Activated naive CD4-positive, alpha-beta T cell treated with anti-CD3 and anti-CD28 coated beads, Interleukin-2, amount 10 ng/mL, durations not matched to agents 7 days and 5 days (primary cell): ENCODE measurements around the gene HK3.

Experiments used
- CTCF ChIA-PET: fragments of 350-600 bp; sonication (Branson Sonifier 250); formaldehyde crosslinking; loops from one replicate; lab custom pipeline; 2021; ENCODE audit warnings: antibody characterized with exemption; lab: Charles Lee
- DNase-seq: peaks from one replicate; pipeline ENCODE4 v3.0.0-alpha.2; 2020
- H3K27ac Mint-ChIP-seq: one replicate; pipeline ENCODE4 v1.8.0; 2021; ENCODE audit warnings: mild to moderate bottlenecking, moderate library complexity, mixed read lengths
- H3K27me3 Mint-ChIP-seq: one replicate; pipeline ENCODE4 v1.8.0; 2021; ENCODE audit warnings: mild to moderate bottlenecking, mixed read lengths
- H3K36me3 Mint-ChIP-seq: one replicate; pipeline ENCODE4 v1.8.0; 2021; ENCODE audit warnings: mixed read lengths
- H3K4me1 Mint-ChIP-seq: one replicate; pipeline ENCODE4 v1.8.0; 2021; ENCODE audit warnings: mixed read lengths
- H3K4me3 Mint-ChIP-seq: one replicate; pipeline ENCODE4 v1.8.0; 2021; ENCODE audit warnings: mild to moderate bottlenecking, moderate library complexity, mixed read lengths
- H3K9me3 Mint-ChIP-seq: one replicate; pipeline ENCODE4 v1.8.0; 2021; ENCODE audit warnings: mixed read lengths

The HK3 gene

GRCh38 chr5:176862330-176862995 is 36.7 kb downstream of the HK3 start:
- Mint-ChIP-seq H3K27me3 (peaks cover 78% of the 10 kb centered on the region), H3K9me3 (no peaks in the 10 kb centered on the region), H3K36me3 (no peaks in the 10 kb centered on the region), H3K4me1 (no peaks in the 10 kb centered on the region), H3K27ac (no peak overlapping the region), H3K4me3 (no peak overlapping the region)
- no peak for DNase-seq
- CTCF ChIA-PET: no interaction called here

DNA sequence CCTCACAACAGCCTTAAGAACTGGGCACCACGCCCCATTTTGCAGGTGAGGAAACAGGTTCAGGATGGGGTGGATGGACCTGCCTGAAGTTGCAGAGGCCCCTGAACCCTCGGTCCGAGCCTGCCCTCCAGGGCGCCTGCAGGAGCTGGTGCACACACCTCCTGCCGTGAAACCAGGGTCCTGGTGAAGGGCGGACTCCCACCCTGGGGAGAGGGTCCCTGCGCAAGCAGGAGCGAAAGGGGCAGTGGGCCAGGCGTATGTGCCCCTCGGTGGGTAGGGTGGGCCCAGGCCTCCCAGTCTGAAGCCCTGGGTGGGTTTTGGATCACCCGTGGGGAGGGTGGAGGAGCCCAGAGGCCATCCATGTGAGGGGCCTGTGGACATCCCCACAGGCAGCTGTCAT is 37.9 kb downstream of the HK3 start:
- DNase-seq: no peak
- no peaks in the 10 kb centered on the region for H3K4me1 Mint-ChIP-seq
- no peaks in the 10 kb centered on the region for H3K9me3 Mint-ChIP-seq
- H3K4me3 Mint-ChIP-seq: no peak overlapping the region
- peaks cover 67% of the 10 kb centered on the region for H3K27me3 Mint-ChIP-seq
- no peak overlapping the region for H3K27ac Mint-ChIP-seq
- CTCF ChIA-PET: no interaction called here
- H3K36me3 Mint-ChIP-seq: no peaks in the 10 kb centered on the region

DNA sequence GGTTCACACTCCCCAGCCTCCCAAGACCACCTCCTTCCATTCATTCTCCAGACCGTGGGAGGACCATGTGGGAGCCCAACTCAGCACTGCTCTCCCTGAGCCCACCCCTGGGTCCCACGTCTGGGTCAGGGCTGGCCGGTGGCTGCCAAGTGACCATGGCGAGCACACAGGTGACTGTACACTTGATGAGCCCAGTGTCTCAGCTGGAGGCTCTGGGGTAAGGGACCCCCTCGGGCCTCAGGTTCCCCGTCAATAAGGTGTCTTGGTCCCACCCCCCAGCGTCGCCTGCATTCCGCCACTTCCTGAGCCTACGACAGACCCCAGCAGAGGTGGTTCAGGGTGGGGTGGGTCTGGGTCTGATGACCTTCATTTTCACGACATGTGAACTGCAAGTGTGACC is 38.8 kb downstream of the HK3 start:
- no peak for DNase-seq

DNA sequence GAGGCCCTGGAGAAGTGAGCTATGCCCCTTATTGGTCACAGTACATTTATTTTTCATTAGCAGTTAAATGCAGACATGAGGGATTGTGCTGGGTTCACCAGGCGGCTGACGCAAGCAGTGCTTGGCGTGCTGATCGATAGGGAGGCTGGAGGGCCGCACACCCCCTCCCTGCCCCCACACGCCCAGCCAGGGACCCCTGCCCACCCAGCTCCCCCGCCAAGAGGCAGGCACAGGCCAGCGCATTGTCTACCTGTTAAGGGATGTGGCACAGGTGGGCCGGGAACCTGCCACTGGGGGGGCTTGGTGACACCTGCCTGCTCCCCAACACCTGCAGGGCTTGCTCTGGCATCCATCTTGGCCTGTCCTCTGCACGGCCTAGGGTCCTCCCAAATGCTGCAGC is 39.2 kb downstream of the HK3 start:
- no peaks in the 10 kb centered on the region for H3K36me3 Mint-ChIP-seq
- DNase-seq: no peak
- CTCF ChIA-PET: no interaction called here
- no peak overlapping the region for H3K4me3 Mint-ChIP-seq
- no peak overlapping the region for H3K27ac Mint-ChIP-seq
- H3K4me1 Mint-ChIP-seq: no peaks in the 10 kb centered on the region
- peaks cover 53% of the 10 kb centered on the region for H3K27me3 Mint-ChIP-seq
- no peaks in the 10 kb centered on the region for H3K9me3 Mint-ChIP-seq

More for the DNA sequence above, 38.8 kb downstream of the HK3 start:
- Mint-ChIP-seq H3K27me3 (peaks cover 58% of the 10 kb centered on the region), H3K27ac (no peak overlapping the region), H3K36me3 (no peaks in the 10 kb centered on the region), H3K4me1 (no peaks in the 10 kb centered on the region), H3K4me3 (no peak overlapping the region), H3K9me3 (no peaks in the 10 kb centered on the region)
- CTCF ChIA-PET: no interaction called here

DNA sequence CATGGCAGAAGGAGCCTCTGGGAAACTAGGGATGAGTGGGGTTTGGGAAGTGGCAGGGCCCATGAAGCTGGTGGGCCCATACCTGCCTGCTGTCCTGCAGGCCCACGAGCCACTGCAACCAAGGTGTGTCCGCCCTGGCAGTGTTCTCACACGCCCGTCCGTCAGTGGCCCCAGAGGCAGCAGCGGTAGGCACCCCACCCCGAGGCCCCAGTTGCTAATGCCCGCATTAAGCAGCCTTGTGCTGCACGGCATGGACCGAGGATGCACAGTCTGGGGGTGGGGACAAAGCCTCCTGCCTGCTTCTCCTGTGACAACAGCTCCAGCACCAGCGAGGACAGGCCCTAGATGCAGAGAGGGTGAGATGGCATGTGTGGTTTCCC is 41.3 kb downstream of the HK3 start:
- H3K4me3 Mint-ChIP-seq: no peak overlapping the region
- peaks cover 33% of the 10 kb centered on the region for H3K27me3 Mint-ChIP-seq
- no peaks in the 10 kb centered on the region for H3K36me3 Mint-ChIP-seq
- H3K4me1 Mint-ChIP-seq: no peaks in the 10 kb centered on the region
- DNase-seq: no peak
- no peak overlapping the region for H3K27ac Mint-ChIP-seq
- H3K9me3 Mint-ChIP-seq: no peaks in the 10 kb centered on the region
- CTCF ChIA-PET: no interaction called here

GRCh38 chr5:176857216-176857893 is 41.8 kb downstream of the HK3 start:
- CTCF ChIA-PET: no interaction called here
- H3K27ac Mint-ChIP-seq: no peak overlapping the region
- no peaks in the 10 kb centered on the region for H3K36me3 Mint-ChIP-seq
- no peak overlapping the region for H3K4me3 Mint-ChIP-seq
- H3K27me3 Mint-ChIP-seq: peaks cover 28% of the 10 kb centered on the region
- no peaks in the 10 kb centered on the region for H3K9me3 Mint-ChIP-seq
- DNase-seq: no peak
- H3K4me1 Mint-ChIP-seq: no peaks in the 10 kb centered on the region

DNA sequence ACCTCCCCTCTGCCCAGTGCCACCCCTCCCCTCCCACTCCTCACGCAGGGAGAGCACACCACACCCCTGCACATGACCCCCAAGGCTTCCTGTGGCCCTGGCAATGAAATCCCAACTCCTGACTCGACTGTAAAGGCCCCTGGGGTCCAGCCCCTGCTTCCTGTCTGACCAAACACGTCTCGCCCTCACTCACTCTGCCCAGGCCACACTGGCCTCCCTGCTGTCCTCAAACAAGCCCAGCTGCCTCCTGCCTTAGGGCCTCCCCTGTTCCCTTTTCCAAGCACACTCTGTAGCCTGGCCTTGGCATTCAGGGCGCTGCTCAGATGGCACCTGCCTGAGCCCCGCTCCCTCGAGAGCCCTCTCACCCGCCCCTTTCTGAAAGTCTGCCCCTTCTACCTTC is 42.4 kb downstream of the HK3 start:
- Mint-ChIP-seq H3K4me1 (no peaks in the 10 kb centered on the region), H3K4me3 (no peak overlapping the region), H3K27me3 (peaks cover 30% of the 10 kb centered on the region), H3K9me3 (no peaks in the 10 kb centered on the region), H3K36me3 (no peaks in the 10 kb centered on the region), H3K27ac (no peak overlapping the region)
- no peak for DNase-seq
- CTCF ChIA-PET: no interaction called here

DNA sequence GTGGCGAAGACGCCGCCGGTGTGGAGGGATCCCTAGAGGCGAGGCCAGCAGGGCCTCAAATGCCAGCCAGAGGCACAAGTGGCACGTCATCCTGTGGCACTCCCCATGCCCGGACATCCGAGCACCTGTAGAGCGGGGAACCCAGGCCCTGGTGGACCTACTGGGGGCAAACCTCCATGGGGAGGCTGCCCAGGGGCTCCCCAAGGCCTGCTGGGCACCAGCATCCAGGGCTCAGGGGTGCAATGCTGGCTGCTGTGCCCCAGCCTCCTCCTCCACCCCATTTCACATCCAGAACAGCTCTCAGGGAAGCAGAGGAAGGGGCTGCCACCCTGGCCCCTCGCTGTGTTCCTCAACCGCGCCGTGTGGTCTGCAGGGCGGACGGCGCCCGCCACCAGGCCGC is 43.5 kb downstream of the HK3 start:
- Mint-ChIP-seq H3K27me3 (peaks cover 22% of the 10 kb centered on the region), H3K27ac (no peak overlapping the region), H3K9me3 (no peaks in the 10 kb centered on the region), H3K4me3 (no peak overlapping the region), H3K4me1 (no peaks in the 10 kb centered on the region), H3K36me3 (no peaks in the 10 kb centered on the region)
- CTCF ChIA-PET: no interaction called here
- DNase-seq: no peak

DNA sequence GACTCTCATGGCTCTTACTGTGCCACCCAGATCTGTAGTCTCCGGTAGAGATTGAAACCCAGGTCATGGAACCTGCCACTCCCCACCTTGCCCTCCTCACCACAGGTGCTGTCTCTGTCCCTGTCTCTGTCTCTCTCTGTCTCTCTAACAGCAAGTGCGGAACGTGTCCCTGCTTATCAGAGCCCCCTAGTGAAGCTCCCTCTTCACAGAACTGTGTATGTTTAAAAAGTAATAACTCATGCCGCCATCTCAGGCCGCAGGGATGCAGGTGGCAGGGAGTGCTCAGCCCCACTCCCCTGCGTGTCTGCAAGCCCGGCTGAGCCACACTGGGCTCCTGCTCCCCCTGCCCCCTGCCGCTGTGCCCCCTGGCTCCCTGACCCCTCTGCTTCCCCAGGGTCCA is 45.0 kb downstream of the HK3 start:
- no peak for DNase-seq
- Mint-ChIP-seq H3K27me3 (peaks cover 16% of the 10 kb centered on the region), H3K27ac (no peak overlapping the region), H3K4me3 (no peak overlapping the region), H3K9me3 (no peaks in the 10 kb centered on the region), H3K4me1 (no peaks in the 10 kb centered on the region), H3K36me3 (no peaks in the 10 kb centered on the region)
- CTCF ChIA-PET: no interaction called here

GRCh38 chr5:176853151-176853778 is 45.9 kb downstream of the HK3 start:
- H3K27ac Mint-ChIP-seq: no peak overlapping the region
- H3K36me3 Mint-ChIP-seq: no peaks in the 10 kb centered on the region
- CTCF ChIA-PET: no interaction called here
- H3K27me3 Mint-ChIP-seq: peaks cover 13% of the 10 kb centered on the region
- H3K4me1 Mint-ChIP-seq: no peaks in the 10 kb centered on the region
- DNase-seq: no peak
- H3K4me3 Mint-ChIP-seq: no peak overlapping the region
- no peaks in the 10 kb centered on the region for H3K9me3 Mint-ChIP-seq

DNA sequence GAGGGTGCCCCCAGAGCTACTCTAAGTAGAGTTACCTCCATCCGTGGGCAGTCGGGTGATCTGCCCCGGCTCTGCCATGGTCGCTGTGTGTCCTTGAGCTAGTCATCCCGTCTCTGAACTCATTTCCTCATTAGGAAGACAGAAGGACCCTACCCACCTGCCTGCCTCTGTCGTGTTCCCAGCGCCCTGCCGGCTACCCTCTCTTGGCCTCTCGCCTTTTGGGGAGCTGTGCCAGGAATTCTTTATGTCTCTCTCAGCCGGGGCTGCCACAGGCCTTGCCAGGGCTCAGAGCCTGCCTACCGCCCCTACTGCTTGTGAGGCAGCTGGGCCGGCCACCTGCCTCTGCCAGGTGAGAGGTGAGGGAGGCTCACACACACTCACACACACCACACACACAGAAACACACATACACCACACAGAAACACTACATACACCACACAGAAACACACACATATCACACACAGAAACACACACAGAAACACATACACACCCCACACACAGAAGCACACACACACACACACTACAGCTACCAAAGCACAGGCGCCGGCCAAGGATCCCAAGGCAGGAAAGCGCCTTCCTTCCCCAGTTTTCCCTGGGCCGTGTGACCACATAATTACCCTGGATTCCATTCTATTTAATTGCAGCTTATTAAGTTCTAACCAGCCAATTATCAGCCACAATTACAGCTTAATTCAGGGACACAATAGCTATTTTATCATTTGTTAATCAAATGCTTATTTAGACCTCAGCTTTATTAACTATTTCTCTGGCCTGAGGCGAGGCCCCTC is 47.1 kb downstream of the HK3 start:
- H3K27me3 Mint-ChIP-seq: peaks cover 11% of the 10 kb centered on the region
- no peak overlapping the region for H3K27ac Mint-ChIP-seq
- H3K4me1 Mint-ChIP-seq: no peaks in the 10 kb centered on the region
- H3K4me3 Mint-ChIP-seq: no peak overlapping the region
- no peak for DNase-seq
- H3K36me3 Mint-ChIP-seq: no peaks in the 10 kb centered on the region
- CTCF ChIA-PET: no interaction called here
- no peaks in the 10 kb centered on the region for H3K9me3 Mint-ChIP-seq

DNA sequence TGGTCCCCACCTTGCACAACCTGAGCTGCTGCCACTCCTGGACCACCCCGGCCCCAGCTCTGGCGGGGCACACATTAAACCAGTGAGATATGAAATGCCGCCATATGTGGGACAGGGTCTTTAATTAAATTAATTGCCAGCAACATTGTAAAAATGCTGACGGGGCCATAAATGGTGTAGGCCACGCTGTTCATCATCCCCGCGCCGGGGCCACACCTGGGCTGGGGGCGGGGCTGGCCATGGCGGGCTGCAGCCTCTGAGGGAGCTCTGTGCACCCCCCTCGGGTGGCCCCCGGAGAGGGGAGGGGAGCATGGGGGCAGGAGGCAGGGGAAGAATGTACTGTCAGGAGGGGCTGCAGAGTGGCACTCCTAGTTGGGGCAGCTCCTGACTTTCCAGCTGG is 47.8 kb downstream of the HK3 start:
- CTCF ChIA-PET: no interaction called here
- peaks cover 18% of the 10 kb centered on the region for H3K27me3 Mint-ChIP-seq

GRCh38 chr5:176850371-176851245 is 48.5 kb downstream of the HK3 start:
- Mint-ChIP-seq H3K9me3 (no peaks in the 10 kb centered on the region), H3K4me1 (no peaks in the 10 kb centered on the region), H3K36me3 (no peaks in the 10 kb centered on the region), H3K27ac (no peak overlapping the region), H3K27me3 (peaks cover 25% of the 10 kb centered on the region), H3K4me3 (no peak overlapping the region)
- CTCF ChIA-PET: no interaction called here
- no peak for DNase-seq

More for the DNA sequence above, 47.8 kb downstream of the HK3 start:
- Mint-ChIP-seq H3K9me3 (no peaks in the 10 kb centered on the region), H3K4me3 (no peak overlapping the region), H3K27ac (no peak overlapping the region), H3K4me1 (no peaks in the 10 kb centered on the region), H3K36me3 (no peaks in the 10 kb centered on the region)
- no peak for DNase-seq
